Head of caudate nucleus (tissue), 42 donors: ENCODE data around the gene MBNL1.

ENCODE experiments used
- DNase-seq, 42 donors: peaks; one replicate each; pipeline versions ENCODE4 v3.0.0 to v3.0.0-alpha.2; 2020 to 2021; ENCODE audit warnings: mixed read lengths in 7 of 42
- intact Hi-C: fragments of 100-400 bp; cut with DNase I; formaldehyde crosslinking; loops from one replicate; pipeline ENCODE4 v1.15.0; 2022

MBNL1 gene

GRCh38 chr3:152513301-152513960 is 244.7 kb downstream of the MBNL1 start:
- intact Hi-C loops = no loop called here
- no peak for DNase-seq
